ENCODE results near the gene KLRC4. TPM values are rescaled to one million over a fixed set of nuclear protein-coding genes. Genes with fewer than 3 reads are reported as not detected.
"Not testable (repeated sequence)": the region's sequence is repeated elsewhere in the genome, so short reads cannot be mapped to it uniquely, and the experiment has no call there.

The KLRC4 gene
- total RNA-seq, 6 experiments from 2014 or later: not detected

DNA sequence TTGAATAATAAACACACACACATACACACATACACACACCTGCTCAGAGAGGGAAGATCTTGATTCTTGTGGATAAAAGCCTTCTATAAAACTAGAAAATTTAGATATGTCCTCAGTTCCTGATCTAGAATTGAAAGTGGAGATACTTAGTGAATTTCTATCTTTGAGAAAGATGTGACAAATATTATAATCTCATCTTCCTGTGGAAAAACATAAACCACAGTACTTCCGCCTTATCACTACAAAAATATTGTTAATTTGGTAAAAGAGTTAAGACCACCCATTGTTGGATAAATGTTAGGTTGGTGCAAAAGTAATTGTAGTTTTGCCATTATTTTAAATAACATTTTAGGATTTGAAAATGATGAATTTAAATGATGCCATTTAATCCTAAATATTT is 19.7 kb downstream of the KLRC4 start, which contains the start of gene KLRK1:
Gene KLRK1 (minus strand): TSS at position 138 of the 400 bp plus-strand sequence. CDS start 1,231 bp downstream, outside the sequence.
- Mint-ChIP-seq H3K27me3 (ENCODE audit: insufficient read depth) (no peaks in the 10 kb centered on the region), H3K4me1 (ENCODE audit: low read depth) (peaks cover 24% of the 10 kb centered on the region), H3K27ac (no peak within 1 kb of the TSS), H3K36me3 (ENCODE audit: low read depth) (no peaks in the 10 kb centered on the region), H3K9me3 (no peaks in the 10 kb centered on the region), H3K4me3 (no peak within 1 kb of the TSS)
- TF ChIP-seq, protein P1, sequence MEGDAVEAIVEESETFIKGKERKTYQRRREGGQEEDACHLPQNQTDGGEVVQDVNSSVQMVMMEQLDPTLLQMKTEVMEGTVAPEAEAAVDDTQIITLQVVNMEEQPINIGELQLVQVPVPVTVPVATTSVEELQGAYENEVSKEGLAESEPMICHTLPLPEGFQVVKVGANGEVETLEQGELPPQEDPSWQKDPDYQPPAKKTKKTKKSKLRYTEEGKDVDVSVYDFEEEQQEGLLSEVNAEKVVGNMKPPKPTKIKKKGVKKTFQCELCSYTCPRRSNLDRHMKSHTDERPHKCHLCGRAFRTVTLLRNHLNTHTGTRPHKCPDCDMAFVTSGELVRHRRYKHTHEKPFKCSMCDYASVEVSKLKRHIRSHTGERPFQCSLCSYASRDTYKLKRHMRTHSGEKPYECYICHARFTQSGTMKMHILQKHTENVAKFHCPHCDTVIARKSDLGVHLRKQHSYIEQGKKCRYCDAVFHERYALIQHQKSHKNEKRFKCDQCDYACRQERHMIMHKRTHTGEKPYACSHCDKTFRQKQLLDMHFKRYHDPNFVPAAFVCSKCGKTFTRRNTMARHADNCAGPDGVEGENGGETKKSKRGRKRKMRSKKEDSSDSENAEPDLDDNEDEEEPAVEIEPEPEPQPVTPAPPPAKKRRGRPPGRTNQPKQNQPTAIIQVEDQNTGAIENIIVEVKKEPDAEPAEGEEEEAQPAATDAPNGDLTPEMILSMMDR (IDR thresholded peaks at IDR 0.05): no peak
- DNase-seq: no peak

DNA sequence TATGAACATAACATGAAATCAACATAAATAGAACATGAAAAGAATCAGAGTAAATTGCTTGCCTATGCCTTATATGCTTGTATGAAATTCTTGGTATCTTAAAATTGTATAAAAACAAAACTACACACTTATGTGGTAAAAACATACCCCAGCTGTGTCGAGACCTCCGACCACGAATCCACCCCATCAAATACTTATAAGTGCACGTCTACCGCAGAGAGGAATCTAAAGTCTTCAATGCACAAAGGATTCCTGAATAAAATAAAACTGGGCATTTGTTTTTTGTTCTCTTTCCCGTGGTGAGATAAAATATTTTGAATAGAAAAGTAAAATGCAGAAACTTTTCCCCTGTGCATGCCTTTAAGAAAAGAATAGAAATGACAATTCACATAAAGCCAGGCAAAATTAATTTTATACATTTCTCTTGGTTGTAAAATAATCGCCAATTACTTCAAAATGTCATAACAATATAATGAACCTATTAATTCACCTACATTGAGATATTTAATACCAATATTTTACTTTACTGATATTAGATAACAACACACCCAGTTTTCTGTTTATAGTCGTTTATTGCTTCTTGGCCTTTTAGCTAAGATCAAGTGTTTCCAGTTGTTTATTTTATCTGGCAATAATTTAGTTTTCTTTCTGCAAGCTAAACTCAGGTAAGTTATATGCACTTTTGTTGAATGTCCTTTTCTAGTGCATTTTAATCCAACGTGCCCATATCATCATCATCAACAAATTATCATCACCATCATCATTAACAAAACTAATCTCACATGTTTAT is 20.7 kb downstream of the KLRC4 start:
- H3K9me3 Mint-ChIP-seq: no peaks in the 10 kb centered on the region
- H3K27ac Mint-ChIP-seq: no peak overlapping the region
- TF ChIP-seq, protein P1 (IDR thresholded peaks at IDR 0.05): no peak
- no peak for DNase-seq
- H3K4me1 Mint-ChIP-seq (ENCODE audit: low read depth): peaks cover 23% of the 10 kb centered on the region
- H3K4me3 Mint-ChIP-seq: no peak overlapping the region
- H3K27me3 Mint-ChIP-seq (ENCODE audit: insufficient read depth): no peaks in the 10 kb centered on the region
- H3K36me3 Mint-ChIP-seq (ENCODE audit: low read depth): no peaks in the 10 kb centered on the region

DNA sequence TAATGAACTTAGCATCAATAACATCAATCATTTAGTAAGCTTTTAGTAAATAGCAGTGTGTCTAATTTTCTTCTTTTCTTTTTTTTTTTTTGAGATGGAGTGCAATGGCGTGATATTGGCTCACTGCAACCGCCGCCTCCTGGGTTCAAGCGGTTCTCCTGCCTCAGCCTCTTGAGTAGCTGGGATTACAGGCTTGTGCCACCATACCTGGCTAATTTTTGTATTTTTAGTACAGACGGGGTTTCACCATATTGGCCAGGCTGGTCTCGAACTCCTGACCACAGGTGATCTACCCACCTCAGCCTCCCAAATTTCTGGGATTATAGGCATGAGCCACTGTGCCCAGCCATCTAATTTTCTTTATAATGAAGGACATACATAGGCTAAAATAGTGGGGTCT is 22.1 kb downstream of the KLRC4 start:
- not testable (repeated sequence) for H3K27ac Mint-ChIP-seq; H3K9me3 Mint-ChIP-seq; H3K27me3 Mint-ChIP-seq (ENCODE audit: insufficient read depth); H3K36me3 Mint-ChIP-seq (ENCODE audit: low read depth); H3K4me3 Mint-ChIP-seq; DNase-seq
- H3K4me1 Mint-ChIP-seq (ENCODE audit: low read depth): peaks cover 21% of the 10 kb centered on the region

DNA sequence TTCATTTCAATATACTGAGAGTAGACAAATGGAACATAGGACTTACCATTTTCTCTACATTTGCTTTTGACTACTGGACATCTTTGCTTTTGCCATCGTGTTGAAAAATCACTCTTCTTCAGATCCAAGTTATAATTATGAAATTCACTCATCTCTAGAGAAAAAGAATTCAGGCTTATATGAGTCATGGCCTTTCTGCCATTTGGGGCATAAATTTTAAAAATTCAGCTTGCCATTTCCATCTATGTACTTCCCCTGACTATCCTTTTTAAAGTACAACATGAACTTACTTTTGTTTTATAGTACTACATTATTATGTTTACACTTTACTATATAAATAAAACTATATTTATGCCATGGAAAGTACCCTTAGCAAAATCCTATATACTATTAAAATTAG is 22.7 kb downstream of the KLRC4 start:
- Mint-ChIP-seq H3K4me3 (no peak overlapping the region), H3K27ac (no peak overlapping the region), H3K4me1 (ENCODE audit: low read depth) (peaks cover 22% of the 10 kb centered on the region), H3K9me3 (no peaks in the 10 kb centered on the region), H3K36me3 (ENCODE audit: low read depth) (no peaks in the 10 kb centered on the region), H3K27me3 (ENCODE audit: insufficient read depth) (no peaks in the 10 kb centered on the region)
- DNase-seq: no peak
- TF ChIP-seq, protein P1 (IDR thresholded peaks at IDR 0.05): no peak

DNA sequence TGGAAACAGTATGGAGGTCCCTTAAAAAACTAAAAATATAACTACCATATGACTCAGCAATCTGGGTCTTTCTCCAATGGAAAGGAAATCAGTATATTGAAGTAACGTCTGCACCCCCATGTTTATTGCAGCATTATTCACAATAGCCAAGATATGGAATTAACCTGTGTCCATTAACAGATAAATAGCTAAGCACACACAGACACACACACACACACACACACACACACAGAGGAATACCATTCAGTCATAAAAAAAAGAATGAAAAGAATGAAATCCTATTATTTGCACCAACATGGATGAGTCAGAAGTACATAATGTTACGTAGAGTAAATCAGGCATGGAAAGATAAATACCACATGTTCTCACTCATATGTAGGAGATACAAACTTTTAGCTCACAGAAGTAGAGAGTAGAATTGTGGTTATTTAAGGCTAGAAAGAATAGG is 24.4 kb downstream of the KLRC4 start:
- Mint-ChIP-seq H3K4me3 (peak overlapping the region; percentile 25; the same call in 1 of the 2 replicates), H3K27ac (peak overlapping the region; percentile 61), H3K4me1 (ENCODE audit: low read depth) (peaks cover 24% of the 10 kb centered on the region), H3K9me3 (no peaks in the 10 kb centered on the region), H3K27me3 (ENCODE audit: insufficient read depth) (no peaks in the 10 kb centered on the region; the same call in 1 of the 2 replicates), H3K36me3 (ENCODE audit: low read depth) (no peaks in the 10 kb centered on the region)
- peak; percentile 78 for DNase-seq
- TF ChIP-seq, protein P1 (IDR thresholded peaks at IDR 0.05): no peak

DNA sequence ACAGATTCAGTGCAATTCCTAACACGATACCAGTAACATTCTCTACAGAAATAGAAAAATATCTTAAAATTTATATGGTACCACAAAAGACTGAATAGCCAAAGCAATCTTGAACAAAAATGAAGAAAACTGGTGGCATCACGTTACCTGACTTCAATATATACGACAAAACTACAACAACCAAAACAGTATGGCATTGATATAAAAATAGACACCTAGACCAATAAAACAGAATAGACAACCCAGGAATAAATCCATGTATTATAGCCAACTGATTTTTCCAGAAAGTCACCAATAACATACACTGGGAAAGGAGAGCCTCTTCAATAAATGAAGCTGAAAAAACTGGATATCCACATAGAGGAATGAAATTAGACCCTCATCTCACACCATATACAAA is 25.4 kb downstream of the KLRC4 start:
- Mint-ChIP-seq H3K27me3 (ENCODE audit: insufficient read depth) (no peaks in the 10 kb centered on the region; the same call in 1 of the 2 replicates), H3K9me3 (no peaks in the 10 kb centered on the region), H3K36me3 (ENCODE audit: low read depth) (no peaks in the 10 kb centered on the region), H3K4me3 (no peak overlapping the region), H3K27ac (no peak overlapping the region), H3K4me1 (ENCODE audit: low read depth) (peaks cover 24% of the 10 kb centered on the region)
- TF ChIP-seq, protein P1 (IDR thresholded peaks at IDR 0.05): no peak
- no peak for DNase-seq
